HG03159 (cell line): ENCODE measurements around the gene CLCN3.
"Not testable (repeated sequence)": the region's sequence is repeated elsewhere in the genome, so short reads cannot be mapped to it uniquely, and the experiment has no call there.

Experiments
- ATAC-seq: cut with Tn5 transposase; IDR thresholded peaks from one replicate; pipeline ENCODE4 v1.9.1; 2021; ENCODE audit warnings: mild to moderate bottlenecking, moderate library complexity; ENCODE audit not compliant: unreplicated experiment

Gene CLCN3

DNA sequence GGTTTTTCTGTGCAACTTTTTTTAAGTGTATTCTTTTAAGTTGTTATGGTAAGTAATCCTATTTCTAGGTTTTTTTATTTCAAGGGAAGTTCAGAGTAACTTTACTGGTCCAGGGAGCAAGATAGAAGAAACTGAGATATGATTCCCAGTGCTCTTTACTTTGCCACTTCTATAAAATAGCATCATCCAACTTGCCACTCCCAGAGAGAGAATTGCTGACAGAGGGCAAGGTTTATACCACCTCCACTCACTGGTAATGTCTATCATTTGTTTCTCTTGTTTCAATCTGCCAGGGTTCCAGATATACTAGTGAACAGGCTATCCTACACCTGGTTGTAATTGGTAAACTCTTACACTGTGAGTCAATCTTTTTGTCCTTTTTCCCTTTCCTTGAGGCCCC lies 3.5 kb upstream of the CLCN3 start:
- ATAC-seq, result no peak

DNA sequence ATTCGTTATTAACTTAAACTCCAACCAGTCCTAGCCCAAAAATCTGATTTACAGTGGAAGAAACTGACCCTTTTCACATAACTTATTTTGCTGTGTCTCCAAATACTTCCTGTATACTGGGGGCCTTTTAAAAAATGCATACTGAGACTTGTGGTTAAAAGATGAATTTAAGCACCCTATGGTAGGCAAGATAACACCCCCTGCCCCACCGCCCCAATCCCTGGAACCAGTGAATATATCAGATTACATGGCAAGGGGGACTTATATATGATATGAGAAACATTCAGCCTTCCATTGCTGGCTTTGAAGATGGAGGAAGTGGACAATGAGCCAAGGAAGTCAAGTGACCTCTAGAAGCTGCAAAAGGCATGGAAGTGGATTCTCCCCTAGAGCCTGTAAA lies 3.1 kb upstream of the CLCN3 start:
- ATAC-seq, result no peak

DNA sequence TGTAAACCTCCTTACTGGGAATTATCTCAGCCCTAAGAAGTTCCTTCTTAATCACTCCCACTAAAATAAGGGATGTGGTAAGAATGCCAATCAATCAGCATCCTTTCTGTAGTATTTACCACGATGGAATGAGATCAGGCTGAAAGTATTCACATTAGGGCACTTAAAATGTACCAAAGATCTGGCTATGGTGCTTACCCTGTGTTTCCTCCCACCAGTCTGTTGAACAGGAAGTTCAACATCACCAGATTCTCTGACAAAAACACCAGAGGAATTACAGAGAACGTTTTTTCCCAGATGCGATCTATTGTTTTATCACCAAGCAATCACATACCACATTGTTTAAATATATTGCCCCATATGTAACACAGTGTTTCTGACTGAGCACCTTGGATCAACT lies 2.1 kb upstream of the CLCN3 start:
- ATAC-seq, result no peak

DNA sequence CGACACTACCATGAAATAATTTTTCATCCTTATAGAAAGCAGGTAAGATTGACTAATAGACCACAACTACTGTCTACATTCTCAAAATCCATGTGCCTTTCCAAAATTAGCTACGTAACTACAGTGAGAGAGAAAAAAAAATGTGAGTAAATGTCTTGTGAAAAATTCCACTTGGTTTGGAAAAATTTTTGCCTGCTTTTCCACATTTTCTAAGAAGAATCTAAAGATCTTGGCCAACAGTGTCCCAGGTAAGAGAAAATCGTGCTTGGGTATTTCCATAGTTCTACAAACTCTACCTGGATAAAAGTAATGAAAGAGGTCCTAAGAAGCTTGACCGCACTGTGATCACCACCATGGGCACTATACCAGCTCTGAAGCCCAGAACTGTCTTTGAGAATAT lies 1.4 kb upstream of the CLCN3 start:
- ATAC-seq, result no peak

DNA sequence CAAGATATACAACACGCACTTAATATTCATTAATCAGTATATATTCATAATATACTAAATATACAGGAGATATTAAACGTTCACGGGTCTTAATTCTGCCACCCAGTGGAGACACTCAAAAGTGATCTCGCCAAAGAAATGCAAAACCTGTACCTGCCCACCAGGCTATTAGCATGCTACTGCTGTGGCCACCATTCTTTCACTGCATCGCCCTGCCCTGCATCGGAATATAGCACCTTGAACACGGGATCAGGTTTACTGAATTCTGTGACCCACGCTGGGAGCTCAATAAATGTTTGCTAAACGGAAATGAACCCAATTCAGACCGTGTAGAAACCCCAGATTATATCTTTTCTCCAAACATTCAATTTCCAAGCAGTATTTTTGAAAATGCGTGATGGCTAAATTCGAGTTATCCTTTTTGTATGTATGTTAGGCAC lies 840 bp upstream of the CLCN3 start:
- ATAC-seq, result peak; percentile 45

DNA sequence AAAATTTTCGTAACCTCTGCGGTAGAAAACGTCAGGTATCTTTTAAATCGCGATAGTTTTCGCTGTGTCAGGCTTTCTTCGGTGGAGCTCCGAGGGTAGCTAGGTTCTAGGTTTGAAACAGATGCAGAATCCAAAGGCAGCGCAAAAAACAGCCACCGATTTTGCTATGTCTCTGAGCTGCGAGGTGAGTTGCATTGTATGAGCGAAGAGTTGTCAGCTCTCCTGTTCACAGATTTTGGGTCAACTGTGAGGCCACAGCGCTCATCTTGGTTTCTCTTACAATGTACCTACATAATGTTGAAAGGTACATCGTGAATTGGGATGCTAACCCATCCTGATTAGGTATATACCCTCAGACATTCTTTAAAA lies 486 bp downstream of the CLCN3 start:
- ATAC-seq, result no peak

DNA sequence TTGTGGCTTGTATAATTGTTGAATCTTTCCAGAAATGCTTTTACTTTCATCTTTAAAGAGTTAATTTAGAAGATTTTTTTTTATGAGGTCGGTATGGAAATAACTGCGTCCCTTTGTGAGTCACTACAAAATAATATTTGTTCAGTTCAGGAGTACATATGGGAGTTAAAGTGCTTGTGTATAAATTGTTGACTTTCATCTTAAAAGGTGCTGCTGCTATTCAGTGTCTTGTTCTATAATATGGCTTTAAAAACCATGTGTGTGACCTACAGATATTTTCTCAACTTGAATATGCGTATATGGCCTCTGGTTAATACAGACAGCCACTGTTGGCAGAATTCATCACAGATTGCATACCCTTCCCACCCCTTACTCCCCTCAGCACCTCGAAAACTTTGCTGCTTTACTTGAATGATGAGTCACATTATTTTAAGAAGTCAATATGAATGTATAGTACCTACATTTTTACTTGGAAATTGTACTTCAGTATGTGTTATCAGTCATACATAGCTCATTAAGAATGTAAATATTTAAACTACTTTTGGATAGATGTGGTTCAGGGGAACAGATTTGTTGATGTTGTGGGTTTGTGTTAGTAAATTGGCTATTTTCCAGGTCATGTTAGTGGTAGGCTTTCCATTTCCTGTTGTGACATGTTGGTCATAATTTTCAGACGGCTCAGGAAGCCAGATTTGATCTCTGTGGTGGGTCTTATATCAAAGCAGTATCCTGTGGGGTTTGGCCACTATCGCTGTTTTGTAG lies 1.5 kb downstream of the CLCN3 start:
- ATAC-seq, result no peak

DNA sequence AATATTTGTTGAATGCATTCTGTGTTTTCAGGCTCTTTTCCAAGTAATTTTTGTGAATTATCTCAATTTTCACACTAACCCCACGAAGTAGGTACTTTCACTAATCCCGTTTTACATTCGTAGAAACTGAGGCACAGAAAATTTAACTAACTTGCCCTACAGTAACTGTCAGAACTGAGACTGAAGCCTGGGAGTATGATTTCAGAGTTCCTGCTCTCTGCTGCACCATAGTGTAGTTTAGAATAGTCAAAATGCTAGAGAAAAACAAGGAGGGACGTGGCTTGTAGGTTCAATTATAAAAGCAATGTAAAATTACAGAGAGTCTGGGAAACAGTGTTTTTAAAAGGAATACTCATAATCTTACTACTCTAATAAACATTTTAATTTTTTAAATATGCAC lies 2.2 kb downstream of the CLCN3 start:
- ATAC-seq, result no peak

DNA sequence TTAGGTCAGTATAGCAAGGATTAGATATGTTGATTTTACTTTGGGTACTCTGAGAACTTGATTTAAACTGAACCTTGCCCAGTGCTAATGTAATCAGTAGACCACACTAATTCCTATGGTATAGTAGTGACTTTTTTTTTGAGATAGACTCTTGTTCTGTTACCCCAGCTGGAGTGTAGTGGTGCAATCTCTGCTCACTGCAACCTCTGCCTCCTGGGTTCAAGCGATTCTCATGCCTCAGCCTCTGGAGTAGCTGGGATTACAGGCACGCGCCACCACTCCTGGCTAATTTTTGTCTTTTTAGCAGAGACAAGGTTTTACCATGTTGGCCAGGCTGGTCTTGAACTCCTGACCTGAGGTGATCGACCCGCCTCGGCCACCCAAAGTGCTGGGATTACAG lies 3.6 kb downstream of the CLCN3 start:
- not testable (repeated sequence) for ATAC-seq

DNA sequence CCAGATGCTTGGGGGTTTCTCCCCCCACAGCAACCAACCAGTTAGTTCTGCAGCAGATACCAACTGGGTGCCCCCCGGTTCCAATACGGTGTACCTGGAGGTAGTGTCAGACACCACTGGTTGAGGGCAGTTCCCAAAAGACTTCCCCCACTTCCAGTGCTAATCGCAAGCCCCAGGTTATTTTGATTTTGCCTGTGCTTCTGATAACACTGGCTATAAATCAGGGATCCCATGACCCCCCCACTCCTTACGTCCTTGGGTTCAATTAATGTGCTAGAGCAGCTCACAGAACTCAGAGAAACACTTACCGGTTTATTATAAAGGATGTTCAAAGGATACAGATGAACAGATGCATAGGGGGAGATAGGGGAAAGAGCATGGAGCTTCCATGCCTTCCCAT lies 5.5 kb downstream of the CLCN3 start:
- ATAC-seq, result no peak

DNA sequence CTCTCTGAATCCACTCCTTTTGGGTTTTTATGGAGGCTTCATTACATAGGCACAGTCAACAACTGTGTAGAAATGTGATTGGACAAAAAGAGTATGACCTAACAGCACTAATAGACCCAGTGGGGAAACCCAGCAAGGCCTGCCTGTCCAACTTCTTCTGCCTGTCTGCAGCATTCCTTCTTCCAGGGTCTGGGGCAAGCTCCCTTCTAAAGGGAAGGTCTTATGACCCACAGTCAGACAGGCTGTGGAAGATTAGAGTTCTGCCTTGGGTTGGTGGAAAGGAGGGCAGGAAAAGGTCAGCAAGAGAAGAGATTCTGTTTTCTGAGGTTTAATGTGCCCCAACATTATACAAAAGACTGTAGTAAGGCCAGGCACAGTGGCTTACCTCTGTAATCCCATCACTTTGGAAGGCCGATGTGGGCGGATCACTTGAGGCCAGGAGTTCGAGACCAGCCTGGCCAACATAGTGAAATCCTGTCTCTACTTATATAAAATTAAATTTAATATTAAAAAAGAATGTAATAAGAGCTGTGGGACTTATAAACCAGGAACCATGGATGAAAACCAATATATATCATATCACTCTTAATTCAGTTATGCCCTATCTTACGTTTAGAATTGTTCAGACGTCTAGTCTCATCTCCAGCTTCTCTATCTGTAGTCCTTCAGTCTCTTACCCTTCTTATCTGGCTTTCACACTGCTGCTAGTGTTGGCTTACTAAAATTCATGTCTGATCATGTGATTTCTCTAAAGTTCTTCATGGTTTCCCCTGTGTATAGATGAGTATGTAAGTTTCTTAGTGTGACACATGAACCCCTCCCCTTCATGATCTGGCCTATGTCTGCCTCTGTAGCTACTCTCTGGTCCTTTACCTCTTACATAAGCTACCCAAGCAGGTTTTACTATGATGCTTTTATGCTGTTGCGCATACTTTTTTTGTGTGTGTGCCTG lies 6.2 kb downstream of the CLCN3 start:
- ATAC-seq, result peak; percentile 61

DNA sequence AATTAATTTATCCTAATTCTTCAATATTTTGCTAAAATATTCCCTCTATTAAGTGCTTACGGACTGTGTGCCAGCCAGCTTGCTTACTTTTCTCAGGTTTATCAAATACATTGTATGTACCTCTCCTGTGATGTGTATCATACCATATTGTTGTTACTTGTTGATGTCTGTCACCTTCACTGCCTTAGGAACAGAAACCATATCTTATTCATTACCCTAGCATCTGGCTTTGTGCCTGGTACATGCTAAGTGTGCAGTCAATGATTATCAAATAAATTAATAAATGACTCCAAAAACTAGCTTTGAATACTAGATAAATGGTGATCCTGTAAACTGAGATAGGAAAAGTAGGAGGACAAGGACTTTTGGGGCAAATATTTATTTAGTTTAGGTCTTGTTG lies 6.9 kb downstream of the CLCN3 start:
- peak; percentile 72 for ATAC-seq

DNA sequence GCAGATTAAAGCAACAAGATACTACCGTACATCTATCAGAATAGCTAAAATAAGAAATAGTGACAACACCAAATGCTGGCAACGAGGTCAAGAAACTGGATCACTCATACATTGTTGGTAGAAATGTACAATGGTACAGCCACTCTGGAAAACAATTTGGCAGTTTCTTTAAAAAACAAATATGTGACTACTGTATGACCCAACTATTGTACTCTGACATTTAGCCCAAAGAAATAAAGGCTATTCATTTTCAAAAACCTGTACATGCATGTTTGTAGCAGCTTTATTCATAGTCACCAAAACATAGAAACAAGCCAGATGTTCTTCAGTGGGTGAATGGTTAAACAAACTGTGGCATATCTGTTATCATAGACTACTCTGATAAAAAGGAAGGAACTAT lies 8.2 kb downstream of the CLCN3 start:
- ATAC-seq, result no peak

DNA sequence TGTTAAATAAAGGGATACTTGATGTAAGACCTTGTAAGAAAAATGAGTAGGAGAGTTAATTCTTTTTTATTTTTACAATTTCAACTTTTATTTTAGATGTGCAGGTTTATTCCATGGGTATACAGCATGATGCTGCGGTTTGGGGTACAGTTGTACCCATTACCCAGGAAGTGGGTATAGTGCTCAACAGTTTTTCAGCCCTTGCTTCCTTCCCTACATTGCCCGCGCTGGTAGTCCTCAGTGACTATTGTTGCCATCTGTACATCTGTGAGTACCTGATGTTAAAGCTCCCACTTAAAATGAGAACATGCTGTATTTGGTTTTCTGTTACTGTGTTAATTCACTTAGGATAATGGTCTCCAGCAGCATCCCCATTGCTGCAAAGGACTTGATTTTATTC lies 9.7 kb downstream of the CLCN3 start:
- ATAC-seq, result no peak

DNA sequence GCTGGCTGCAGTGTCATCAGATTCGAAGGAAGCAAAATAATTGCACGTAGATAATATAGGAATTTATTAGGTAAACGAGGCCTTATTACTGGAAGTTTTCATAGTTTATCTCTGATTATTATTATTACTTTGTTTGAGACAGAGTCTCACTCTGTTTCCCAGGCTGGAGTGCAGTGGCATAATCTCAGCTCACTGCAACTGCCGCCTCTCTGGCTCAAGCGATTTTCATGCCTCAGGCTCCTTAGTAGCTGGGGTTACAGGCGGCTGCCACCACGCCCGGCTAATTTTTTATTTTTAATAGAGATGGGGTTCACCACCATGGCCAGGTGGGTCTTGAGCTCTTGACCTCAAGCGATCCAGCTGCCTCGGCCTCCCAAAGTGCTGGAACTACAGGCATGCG lies 12.5 kb downstream of the CLCN3 start:
- no peak for ATAC-seq

DNA sequence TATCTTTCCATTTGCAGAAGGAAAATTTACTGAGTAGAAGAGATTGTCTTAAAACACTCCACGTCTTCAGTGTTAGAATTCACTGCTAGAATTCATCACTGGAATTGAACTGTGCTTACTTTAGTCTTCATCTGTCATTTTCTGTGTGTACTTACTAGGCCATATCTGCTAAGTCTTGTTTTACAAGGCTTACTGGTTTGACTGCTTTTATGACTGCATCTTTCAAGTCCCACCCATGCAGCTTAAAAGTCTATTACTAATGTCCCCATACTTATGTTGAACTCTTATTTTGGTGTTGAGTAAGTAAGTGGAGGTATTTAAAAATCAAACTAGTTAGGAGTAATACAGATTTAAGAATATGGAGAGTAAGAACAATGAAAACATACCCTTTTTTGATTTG lies 14.6 kb downstream of the CLCN3 start:
- ATAC-seq, result no peak

DNA sequence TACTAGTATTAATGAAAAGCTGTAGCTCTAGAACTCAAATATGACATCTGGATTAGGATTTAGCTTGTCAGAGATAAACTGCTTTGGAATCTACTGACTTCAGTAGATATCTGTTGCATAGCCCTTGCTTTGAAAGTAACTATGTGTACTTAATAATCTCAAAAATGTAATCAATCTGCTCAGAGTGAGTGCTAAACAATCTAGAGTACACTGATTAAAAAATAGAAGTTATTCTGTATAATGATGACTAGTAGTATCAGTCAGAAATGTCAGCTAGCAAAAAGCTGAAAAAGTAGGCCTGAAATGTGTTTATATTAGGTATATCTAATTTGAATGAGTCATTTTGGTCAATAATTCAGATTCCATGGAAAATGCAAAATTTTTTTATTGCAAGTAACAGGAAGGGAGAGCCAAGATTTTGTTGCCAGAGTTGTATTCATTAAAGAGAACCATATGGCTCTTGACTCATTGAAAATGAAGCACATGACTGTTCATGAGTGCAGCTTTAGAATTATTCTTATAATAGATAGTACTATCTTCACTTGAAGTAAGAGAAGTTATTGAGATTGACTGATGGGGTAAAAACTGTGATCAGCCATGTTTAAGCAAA lies 20.0 kb downstream of the CLCN3 start:
- no peak for ATAC-seq

DNA sequence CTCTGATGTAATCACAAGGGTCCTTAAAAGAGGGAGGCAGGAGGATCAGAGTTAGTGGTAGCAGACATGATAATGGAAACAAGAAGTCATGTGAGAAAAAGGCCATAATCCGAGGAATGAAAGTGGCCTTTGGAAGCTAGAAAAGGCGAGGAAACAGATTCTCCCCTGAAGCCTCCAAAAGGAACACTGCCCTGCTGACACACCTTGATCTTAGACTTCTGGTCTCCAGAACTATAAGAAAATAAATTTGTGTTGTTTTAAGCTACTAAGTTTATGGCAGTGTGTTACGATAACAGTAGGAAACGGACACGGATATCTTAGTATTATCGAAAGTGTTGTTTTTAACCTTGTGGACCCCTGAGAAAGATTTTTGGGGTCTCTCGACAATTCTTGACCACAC lies 24.4 kb downstream of the CLCN3 start:
- no peak for ATAC-seq

DNA sequence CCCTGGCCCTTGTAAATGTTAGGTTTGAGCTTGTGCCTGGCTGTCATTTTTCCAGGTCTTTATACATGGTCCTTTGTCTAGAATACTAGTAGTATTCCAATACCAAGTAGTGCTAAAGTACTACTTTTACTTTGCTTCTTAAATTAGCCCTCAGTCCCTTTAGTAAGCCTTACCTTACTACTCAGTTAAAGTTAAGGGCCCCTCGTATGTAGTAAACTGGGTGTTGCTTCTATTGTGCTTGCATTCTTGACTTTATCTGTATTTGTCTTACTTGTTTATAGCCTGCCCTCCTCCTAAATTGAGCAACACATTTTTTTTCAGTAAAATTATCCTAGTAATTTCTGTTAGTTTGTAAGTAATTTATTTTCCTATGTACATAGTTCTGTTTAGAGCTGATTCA lies 25.2 kb downstream of the CLCN3 start:
- no peak for ATAC-seq

DNA sequence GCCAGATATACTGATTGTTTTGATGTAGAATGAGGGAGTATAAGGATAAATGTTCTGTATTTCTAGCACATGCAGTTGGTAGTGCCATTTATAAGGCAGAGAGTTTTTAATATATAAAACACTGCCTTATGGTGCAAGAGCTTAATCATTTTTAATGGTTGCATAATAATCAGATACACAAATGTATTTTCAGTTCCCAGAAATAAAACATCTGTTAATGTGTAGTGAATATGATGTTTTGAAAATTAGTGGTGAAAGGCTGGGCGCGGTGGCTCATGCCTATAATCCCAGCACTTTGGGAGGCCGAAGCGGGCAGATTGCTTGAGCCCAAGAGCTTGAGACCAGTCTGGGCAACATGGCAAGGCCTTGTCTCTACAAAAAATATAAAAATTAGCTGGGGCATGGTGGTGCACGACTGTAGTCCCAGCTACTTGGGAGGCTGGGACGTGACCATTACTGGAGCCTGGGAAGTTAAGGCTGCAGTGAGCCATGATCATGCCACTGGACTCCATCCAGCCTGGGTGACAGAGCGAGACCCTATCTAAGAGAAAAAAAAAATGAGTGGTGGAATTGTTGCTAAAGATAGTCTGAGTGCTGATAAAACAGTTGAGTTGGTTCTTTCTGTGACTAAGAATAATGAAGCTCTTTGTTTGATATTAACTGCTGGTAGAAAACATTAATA lies 29.3 kb downstream of the CLCN3 start:
- ATAC-seq, result no peak

DNA sequence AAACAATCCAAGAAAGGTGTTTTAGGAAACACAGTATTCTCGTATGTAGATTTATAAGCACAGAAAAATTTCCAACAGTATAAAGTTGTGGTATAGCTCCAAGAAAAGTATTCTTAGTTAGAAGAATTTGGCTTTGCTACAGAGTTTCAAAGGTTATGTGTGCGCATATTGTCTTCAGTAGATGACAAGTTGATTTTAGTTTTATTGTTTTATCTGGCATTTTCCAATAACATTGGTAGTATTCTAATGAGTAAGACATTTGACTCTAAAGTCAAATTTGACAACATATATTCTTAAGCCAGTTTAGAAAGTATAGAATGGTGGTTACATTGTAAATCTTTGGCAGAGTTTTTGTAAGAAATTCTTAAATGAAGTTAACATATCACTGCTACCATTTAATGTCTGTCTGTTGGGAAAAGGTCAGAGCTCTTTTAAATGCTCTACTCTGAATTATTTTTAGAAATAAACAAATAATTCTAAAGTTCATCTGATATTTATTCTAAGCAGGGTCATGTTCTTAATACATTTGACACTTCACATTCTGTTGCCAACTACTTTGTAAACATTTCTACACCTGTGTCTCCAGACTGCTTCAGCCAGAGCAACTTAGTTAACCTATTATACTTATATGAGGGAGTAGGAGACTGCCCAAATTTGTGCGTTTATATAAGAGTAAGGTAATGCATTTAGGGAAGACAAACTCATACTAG lies 30.0 kb downstream of the CLCN3 start:
- no peak for ATAC-seq
